Stimulated activated CD4-positive, alpha-beta T cell treated with anti-CD3 and anti-CD28 coated beads, Interleukin-4, amount 100 ng/mL, for 24 hours (primary cell): ENCODE data around the gene GMDS.

Experiments
- DNase-seq: peaks from one replicate; pipeline ENCODE4 v3.0.0-alpha.2; 2020

Gene GMDS

GRCh38 chr6:2237001-2237400 lies 8.4 kb downstream of the GMDS start:
- no peak for DNase-seq

GRCh38 chr6:2235777-2236495 lies 9.5 kb downstream of the GMDS start:
- DNase-seq = no peak

- no peak for DNase-seq
These were observed 13.0 kb downstream of the GMDS start for GRCh38 chr6:2232445-2232844.

GRCh38 chr6:2231438-2231837 lies 14.0 kb downstream of the GMDS start:
- no peak for DNase-seq

GRCh38 chr6:2230659-2231277 lies 14.6 kb downstream of the GMDS start:
- no peak for DNase-seq

- DNase-seq = no peak
These were observed 15.7 kb downstream of the GMDS start for GRCh38 chr6:2229742-2230141.

- DNase-seq = no peak
These were observed 16.4 kb downstream of the GMDS start for GRCh38 chr6:2229039-2229438.

- no peak for DNase-seq
These were observed 17.0 kb downstream of the GMDS start for GRCh38 chr6:2228392-2228791.

- DNase-seq = no peak
These were observed 18.6 kb downstream of the GMDS start for GRCh38 chr6:2226775-2227174.

GRCh38 chr6:2225422-2226392 lies 19.7 kb downstream of the GMDS start:
- no peak for DNase-seq

- no peak for DNase-seq
These were observed 20.5 kb downstream of the GMDS start for GRCh38 chr6:2224847-2225382.

GRCh38 chr6:2222275-2222842 lies 23.0 kb downstream of the GMDS start:
- DNase-seq = no peak

- no peak for DNase-seq
These were observed 23.6 kb downstream of the GMDS start for GRCh38 chr6:2221726-2222274.

- no peak for DNase-seq
These were observed 25.3 kb downstream of the GMDS start for GRCh38 chr6:2220154-2220553.

- DNase-seq = no peak
These were observed 26.5 kb downstream of the GMDS start for GRCh38 chr6:2218866-2219265.

GRCh38 chr6:2216794-2217383 lies 28.5 kb downstream of the GMDS start:
- no peak for DNase-seq

GRCh38 chr6:2215342-2215741 lies 30.1 kb downstream of the GMDS start:
- DNase-seq = no peak

GRCh38 chr6:2213086-2213485 lies 32.3 kb downstream of the GMDS start:
- DNase-seq = no peak

GRCh38 chr6:2209226-2209809 lies 36.1 kb downstream of the GMDS start:
- DNase-seq = peak; percentile 19

GRCh38 chr6:2208468-2208867 lies 36.9 kb downstream of the GMDS start:
- no peak for DNase-seq

GRCh38 chr6:2205396-2205795 lies 40.0 kb downstream of the GMDS start:
- no peak for DNase-seq

- DNase-seq = no peak
These were observed 41.1 kb downstream of the GMDS start for GRCh38 chr6:2204272-2204671.
